Fibroblast of lung (primary cell): ENCODE data around the gene NACC1. TPM values are rescaled to one million over a fixed set of nuclear protein-coding genes. Genes with fewer than 3 reads are reported as not detected.

Experiments used
- DNase-seq, 2 donors: peaks; one replicate each; pipeline versions ENCODE4 v3.0.0 to v3.0.0-alpha.2; 2010; ENCODE audit warnings: low read depth in 2 of 2
- H2AFZ ChIP-seq: 2 replicates; pipeline ENCODE4 v1.5.1; 2012; ENCODE audit warnings: low read length, control low read depth, inconsistent platforms
- H3K27ac ChIP-seq: 2 replicates; pipeline ENCODE4 v1.5.1; 2011; ENCODE audit warnings: low read length, control low read depth; ENCODE audit not compliant: insufficient read depth
- H3K27me3 ChIP-seq: 2 replicates; pipeline ENCODE4 v1.5.1; 2011; ENCODE audit warnings: mild to moderate bottlenecking, low read length; ENCODE audit not compliant: control insufficient read depth, insufficient read depth
- H3K36me3 ChIP-seq: 2 replicates; pipeline ENCODE4 v1.5.1; 2011; ENCODE audit warnings: low read length; ENCODE audit not compliant: control insufficient read depth, insufficient read depth
- H3K4me1 ChIP-seq: 2 replicates; pipeline ENCODE4 v1.5.1; 2011; ENCODE audit warnings: low read length; ENCODE audit not compliant: control insufficient read depth, insufficient read depth; ENCODE audit errors: extremely low read depth
- H3K4me2 ChIP-seq: 2 replicates; pipeline ENCODE4 v1.5.1; 2011; ENCODE audit warnings: low read length, control low read depth; ENCODE audit not compliant: insufficient read depth; ENCODE audit errors: extremely low read depth
- H3K4me3 ChIP-seq, 4 experiments: fragments of 200-600 bp in 1 of 4; sonication (generic) in 1 of 4; replicated peaks in 1 of 4; 2 replicates each; pipeline ENCODE4 v1.5.1; 2011 to 2016; ENCODE audit warnings: low read length in 4 of 4, low read depth in 3 of 4, mild to moderate bottlenecking in 3 of 4, control low read depth in 2 of 4, inconsistent platforms in 1 of 4, mixed read lengths in 1 of 4; ENCODE audit not compliant: insufficient read depth in 1 of 4; ENCODE audit errors: control extremely low read depth in 1 of 4
- H3K79me2 ChIP-seq: 2 replicates; pipeline ENCODE4 v1.5.1; 2012; ENCODE audit warnings: mild to moderate bottlenecking, low read length, inconsistent platforms; ENCODE audit not compliant: control insufficient read depth, insufficient read depth
- H3K9ac ChIP-seq: 2 replicates; pipeline ENCODE4 v1.5.1; 2011; ENCODE audit warnings: mild to moderate bottlenecking, low read length, control low read depth; ENCODE audit not compliant: insufficient read depth
- H3K9me3 ChIP-seq: 2 replicates; pipeline ENCODE4 v1.5.1; 2012; ENCODE audit warnings: low read depth, low read length; ENCODE audit not compliant: control insufficient read depth, insufficient read depth
- H4K20me1 ChIP-seq: 2 replicates; pipeline ENCODE4 v1.5.1; 2011; ENCODE audit warnings: low read length; ENCODE audit not compliant: control insufficient read depth, insufficient read depth; ENCODE audit errors: extremely low read depth
- CTCF ChIP-seq, 2 donors: IDR thresholded peaks in 1 of 2; conservative IDR thresholded peaks in 1 of 2; 1 replicate in 1 of 2; 2 replicates in 1 of 2; pipeline ENCODE4 v1.5.1; 2011 to 2012; ENCODE audit warnings: low read length in 2 of 2, control low read depth in 1 of 2, inconsistent platforms in 1 of 2, low read depth in 1 of 2, mild to moderate bottlenecking in 1 of 2
- EZH2 ChIP-seq: IDR thresholded peaks from 2 replicates; pipeline ENCODE4 v1.5.1; 2012; ENCODE audit warnings: low read length, control low read depth, mild to moderate bottlenecking; ENCODE audit errors: missing control alignments
- polyA plus RNA-seq, 2 donors: library from polyadenylated mRNA; depleted of rRNA in 1 of 2; stranded (reverse) in 1 of 2; unstranded in 1 of 2; fragments of >200 nt; gene quantifications; 2 replicates each; pipeline ENCODE4 v1.2.1, GENCODE V29; 2011 to 2012; ENCODE audit warnings: missing spikeins in 1 of 2
- total RNA-seq: library from RNA; depleted of rRNA; stranded (reverse); fragments of >200 nt; gene quantifications from 2 replicates; pipeline ENCODE4 v1.2.1, GENCODE V29; 2014

The NACC1 gene
- total and polyA plus RNA-seq, 2 donors (not counting 1 experiment from before 2014, with no cell fraction given): 31.9 to 33.5 TPM

- H3K36me3 ChIP-seq: peaks cover 6% of the 10 kb centered on the region
- no peak overlapping the region for H3K9ac ChIP-seq
- no peak for TF ChIP-seq EZH2
- no peak for TF ChIP-seq CTCF (conservative IDR thresholded peaks at IDR 0.05 in 1 of 2, IDR thresholded peaks at IDR 0.05 in 1 of 2; ENCODE audit: low read depth in 1 of 2, low read length in 2 of 2)
- peaks cover 1% of the 10 kb centered on the region for H4K20me1 ChIP-seq
- H2AFZ ChIP-seq: no peak overlapping the region
- H3K4me1 ChIP-seq: peaks cover 14% of the 10 kb centered on the region
- H3K9me3 ChIP-seq: no peaks in the 10 kb centered on the region
- H3K27me3 ChIP-seq: no peaks in the 10 kb centered on the region
- H3K4me2 ChIP-seq: no peak overlapping the region
- no peak overlapping the region for H3K4me3 ChIP-seq
- peaks cover 80% of the 10 kb centered on the region for H3K79me2 ChIP-seq
- H3K27ac ChIP-seq: no peak overlapping the region
- DNase-seq: no peak
Observed at GRCh38 chr19:13122275-13122878, 4.3 kb downstream of the NACC1 start.

- H2AFZ ChIP-seq: no peak overlapping the region
- H3K4me2 ChIP-seq: no peak overlapping the region
- H3K4me3 ChIP-seq: no peak overlapping the region
- no peaks in the 10 kb centered on the region for H3K9me3 ChIP-seq
- peaks cover 88% of the 10 kb centered on the region for H3K79me2 ChIP-seq
- H3K9ac ChIP-seq: no peak overlapping the region
- H4K20me1 ChIP-seq: peaks cover 1% of the 10 kb centered on the region
- peaks cover 14% of the 10 kb centered on the region for H3K4me1 ChIP-seq
- no peaks in the 10 kb centered on the region for H3K27me3 ChIP-seq
- DNase-seq: no peak
- no peak overlapping the region for H3K27ac ChIP-seq
- no peak for TF ChIP-seq EZH2
- H3K36me3 ChIP-seq: peaks cover 6% of the 10 kb centered on the region
Observed at GRCh38 chr19:13122980-13123957, 5.2 kb downstream of the NACC1 start.

- Histone ChIP-seq H4K20me1 (peaks cover 1% of the 10 kb centered on the region), H3K36me3 (peaks cover 2% of the 10 kb centered on the region), H3K9me3 (no peaks in the 10 kb centered on the region), H3K4me3 (no peak overlapping the region), H3K4me1 (no peaks in the 10 kb centered on the region), H3K4me2 (no peak overlapping the region), H2AFZ (no peak overlapping the region), H3K9ac (no peak overlapping the region), H3K79me2 (peaks cover 81% of the 10 kb centered on the region), H3K27ac (no peak overlapping the region), H3K27me3 (no peaks in the 10 kb centered on the region)
- peak; percentile 29 to 47 for DNase-seq
- no peak for TF ChIP-seq CTCF (conservative IDR thresholded peaks at IDR 0.05 in 1 of 2, IDR thresholded peaks at IDR 0.05 in 1 of 2; ENCODE audit: low read depth in 1 of 2, low read length in 2 of 2)
- no peak for TF ChIP-seq EZH2
Observed at GRCh38 chr19:13127051-13127450, 9.0 kb downstream of the NACC1 start.
